ENCODE data around the gene FLNB. TPM values are rescaled to one million over a fixed set of nuclear protein-coding genes. Genes with fewer than 3 reads are reported as not detected.

FLNB gene
- polyA plus RNA-seq, 3 donors: 0.47 to 4.0 (median 2.1) TPM

- Mint-ChIP-seq H3K27me3 (ENCODE audit: low read depth in 3 of 3) (peaks cover 0 to 5% (median 0%) of the 10 kb centered on the region in 3 donors), H3K4me1 (peaks cover 34% of the 10 kb centered on the region), H3K36me3 (peaks cover 34 to 44% of the 10 kb centered on the region in 2 donors), H3K9me3 (peaks cover 0 to 2% (median 0%) of the 10 kb centered on the region in 7 donors), H3K27ac (no peak overlapping the region), H3K4me3 (no peak overlapping the region)
- Histone ChIP-seq H3K27me3 (ENCODE audit: control insufficient read depth in 2 of 2, insufficient read depth in 2 of 2, low read length in 2 of 2) (no peaks in the 10 kb centered on the region), H3K79me2 (ENCODE audit: insufficient read depth, low read length) (peaks cover 7% of the 10 kb centered on the region), H3K9ac (ENCODE audit: insufficient read depth, low read length, poor library complexity, severe bottlenecking) (no peak overlapping the region), H3K9me3 (replicated peaks in 1 of 2; ENCODE audit: control insufficient read depth in 1 of 2, insufficient read depth in 1 of 2, low read length in 2 of 2) (no peaks in the 10 kb centered on the region), H2AFZ (ENCODE audit: insufficient read depth, low read depth, low read length, poor library complexity, severe bottlenecking) (no peak overlapping the region), H3K4me1 (ENCODE audit: control insufficient read depth in 1 of 2, insufficient read depth in 2 of 2, low read length in 2 of 2) (peaks cover 11% of the 10 kb centered on the region in 2 donors), H3K36me3 (replicated peaks in 1 of 2; ENCODE audit: control insufficient read depth in 1 of 2, insufficient read depth in 2 of 2, low read length in 2 of 2) (peaks cover 13 to 32% of the 10 kb centered on the region in 2 donors), H3K27ac (ENCODE audit: low read depth in 1 of 2, low read length in 2 of 2) (no peak overlapping the region), H3K4me3 (replicated peaks in 1 of 3; ENCODE audit: low read depth in 2 of 3, low read length in 3 of 3) (no peak overlapping the region), H4K20me1 (ENCODE audit: insufficient read depth, low read length) (no peaks in the 10 kb centered on the region), H3K4me2 (replicated peaks; ENCODE audit: extremely low read depth, low read length, poor library complexity, severe bottlenecking) (no peak overlapping the region)
- DNase-seq: no peak
- intact Hi-C loops (cut with micrococcal nuclease): no loop called here
- TF ChIP-seq, protein P1, sequence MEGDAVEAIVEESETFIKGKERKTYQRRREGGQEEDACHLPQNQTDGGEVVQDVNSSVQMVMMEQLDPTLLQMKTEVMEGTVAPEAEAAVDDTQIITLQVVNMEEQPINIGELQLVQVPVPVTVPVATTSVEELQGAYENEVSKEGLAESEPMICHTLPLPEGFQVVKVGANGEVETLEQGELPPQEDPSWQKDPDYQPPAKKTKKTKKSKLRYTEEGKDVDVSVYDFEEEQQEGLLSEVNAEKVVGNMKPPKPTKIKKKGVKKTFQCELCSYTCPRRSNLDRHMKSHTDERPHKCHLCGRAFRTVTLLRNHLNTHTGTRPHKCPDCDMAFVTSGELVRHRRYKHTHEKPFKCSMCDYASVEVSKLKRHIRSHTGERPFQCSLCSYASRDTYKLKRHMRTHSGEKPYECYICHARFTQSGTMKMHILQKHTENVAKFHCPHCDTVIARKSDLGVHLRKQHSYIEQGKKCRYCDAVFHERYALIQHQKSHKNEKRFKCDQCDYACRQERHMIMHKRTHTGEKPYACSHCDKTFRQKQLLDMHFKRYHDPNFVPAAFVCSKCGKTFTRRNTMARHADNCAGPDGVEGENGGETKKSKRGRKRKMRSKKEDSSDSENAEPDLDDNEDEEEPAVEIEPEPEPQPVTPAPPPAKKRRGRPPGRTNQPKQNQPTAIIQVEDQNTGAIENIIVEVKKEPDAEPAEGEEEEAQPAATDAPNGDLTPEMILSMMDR (IDR thresholded peaks at IDR 0.05): no peak
Observed at GRCh38 chr3:58077596-58078285, 69.5 kb downstream of the FLNB start.

DNA sequence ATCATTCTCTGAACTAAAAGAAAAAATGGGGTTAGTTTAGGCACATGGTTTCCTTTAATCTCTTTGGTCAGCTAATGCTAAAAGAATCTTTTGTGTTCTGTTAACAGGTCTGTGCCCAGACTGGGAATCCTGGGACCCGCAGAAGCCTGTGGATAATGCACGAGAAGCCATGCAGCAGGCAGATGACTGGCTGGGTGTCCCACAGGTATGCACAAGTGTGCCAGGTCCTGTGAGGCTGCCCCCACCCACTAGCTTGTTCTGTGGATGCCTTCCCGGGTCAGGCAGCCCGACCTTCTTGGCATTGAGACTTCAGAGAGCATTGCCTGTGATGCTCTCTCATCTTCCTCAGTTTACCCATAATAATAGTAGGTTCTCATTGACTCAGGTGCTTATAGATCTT, 70.4 kb downstream of the FLNB start:
- WGBS (ENCODE audit: insufficient coverage): 100% methylated on average over 2 of the region's 4 CpGs
- H3K36me3 ChIP-seq (replicated peaks in 1 of 2; ENCODE audit: control insufficient read depth in 1 of 2, insufficient read depth in 2 of 2, low read length in 2 of 2): peaks cover 13 to 32% of the 10 kb centered on the region in 2 donors

More for the DNA sequence above, 70.4 kb downstream of the FLNB start:
- intact Hi-C loops (cut with micrococcal nuclease): no loop called here
- Mint-ChIP-seq H3K27me3 (ENCODE audit: low read depth in 3 of 3) (peaks cover 0 to 5% (median 0%) of the 10 kb centered on the region in 3 donors), H3K9me3 (peaks cover 0 to 2% (median 0%) of the 10 kb centered on the region in 7 donors), H3K4me1 (peaks cover 29% of the 10 kb centered on the region), H3K27ac (no peak overlapping the region), H3K4me3 (no peak overlapping the region), H3K36me3 (peaks cover 36 to 48% of the 10 kb centered on the region in 2 donors)
- H3K4me1 ChIP-seq (ENCODE audit: control insufficient read depth in 1 of 2, insufficient read depth in 2 of 2, low read length in 2 of 2): peaks cover 11% of the 10 kb centered on the region in 2 donors
- H3K27me3 ChIP-seq (ENCODE audit: control insufficient read depth in 2 of 2, insufficient read depth in 2 of 2, low read length in 2 of 2): no peaks in the 10 kb centered on the region
- no peak overlapping the region for H3K9ac ChIP-seq (ENCODE audit: insufficient read depth, low read length, poor library complexity, severe bottlenecking)
- no peak overlapping the region for H3K4me2 ChIP-seq (replicated peaks; ENCODE audit: extremely low read depth, low read length, poor library complexity, severe bottlenecking)
- no peak overlapping the region for H2AFZ ChIP-seq (ENCODE audit: insufficient read depth, low read depth, low read length, poor library complexity, severe bottlenecking)
- no peaks in the 10 kb centered on the region for H4K20me1 ChIP-seq (ENCODE audit: insufficient read depth, low read length)
- TF ChIP-seq, protein P1 (IDR thresholded peaks at IDR 0.05): no peak
- no peak overlapping the region for H3K4me3 ChIP-seq (replicated peaks in 1 of 3; ENCODE audit: low read depth in 2 of 3, low read length in 3 of 3)
- no peak for DNase-seq
- H3K27ac ChIP-seq (ENCODE audit: low read depth in 1 of 2, low read length in 2 of 2): no peak overlapping the region
- peaks cover 7% of the 10 kb centered on the region for H3K79me2 ChIP-seq (ENCODE audit: insufficient read depth, low read length)
- H3K9me3 ChIP-seq (replicated peaks in 1 of 2; ENCODE audit: control insufficient read depth in 1 of 2, insufficient read depth in 1 of 2, low read length in 2 of 2): no peaks in the 10 kb centered on the region
